Measurements from ENCODE around the gene BLTP2.
"Not testable (repeated sequence)": the region's sequence is repeated elsewhere in the genome, so short reads cannot be mapped to it uniquely, and the experiment has no call there.

The BLTP2 gene

GRCh38 chr17:28644787-28645575 lies at the start of gene BLTP2:
Gene BLTP2 (minus strand): TSS chr17:28645158. CDS start chr17:28645056, 102 bp downstream.
- peak; percentile 97 for DNase-seq

- no peak for DNase-seq
Measured at GRCh38 chr17:28693869-28694268, 48.9 kb upstream of the BLTP2 start.

- DNase-seq, result no peak
Measured at GRCh38 chr17:28689011-28689410, 44.1 kb upstream of the BLTP2 start.

- DNase-seq, result no peak
Measured at GRCh38 chr17:28688481-28688880, 43.5 kb upstream of the BLTP2 start.

- DNase-seq, result no peak
Measured at GRCh38 chr17:28686296-28686695, 41.3 kb upstream of the BLTP2 start.

- DNase-seq, result no peak
Measured at GRCh38 chr17:28685366-28685765, 40.4 kb upstream of the BLTP2 start.

GRCh38 chr17:28684963-28685362 lies 40.0 kb upstream of the BLTP2 start:
- no peak for DNase-seq

- no peak for DNase-seq
Measured at GRCh38 chr17:28682655-28683054, 37.7 kb upstream of the BLTP2 start.

GRCh38 chr17:28675980-28676379 lies 31.0 kb upstream of the BLTP2 start:
- DNase-seq, result peak; percentile 31

GRCh38 chr17:28675490-28675889 lies 30.5 kb upstream of the BLTP2 start:
- no peak for DNase-seq

- DNase-seq, result no peak
Measured at GRCh38 chr17:28669918-28670317, 25.0 kb upstream of the BLTP2 start.

GRCh38 chr17:28667870-28668269 lies 22.9 kb upstream of the BLTP2 start:
- no peak for DNase-seq

- no peak for DNase-seq
Measured at GRCh38 chr17:28665994-28666393, 21.0 kb upstream of the BLTP2 start.

- peak; percentile 30 for DNase-seq
Measured at GRCh38 chr17:28663723-28664122, 18.8 kb upstream of the BLTP2 start.

- DNase-seq, result no peak
Measured at GRCh38 chr17:28662527-28662829, 17.5 kb upstream of the BLTP2 start.

GRCh38 chr17:28661635-28662526 lies 16.9 kb upstream of the BLTP2 start, which contains the start of the genes SDF2 and SUPT6H:
Gene SDF2 (minus strand): TSS chr17:28661906. CDS start chr17:28661876, 30 bp downstream.
Gene SUPT6H (plus strand): TSS chr17:28662205. CDS start chr17:28673402, 11,197 bp downstream.
- peak; percentile 97 for DNase-seq

- not testable (repeated sequence) for DNase-seq
Measured at GRCh38 chr17:28659497-28659881, 14.5 kb upstream of the BLTP2 start.

GRCh38 chr17:28658766-28659496 lies 14.0 kb upstream of the BLTP2 start:
- not testable (repeated sequence) for DNase-seq

- not testable (repeated sequence) for DNase-seq
Measured at GRCh38 chr17:28658342-28658741, 13.4 kb upstream of the BLTP2 start.

GRCh38 chr17:28657756-28658155 lies 12.8 kb upstream of the BLTP2 start:
- DNase-seq, result no peak

GRCh38 chr17:28655160-28655559 lies 10.2 kb upstream of the BLTP2 start:
- DNase-seq, result no peak

GRCh38 chr17:28648698-28649097 lies 3.7 kb upstream of the BLTP2 start:
- no peak for DNase-seq
